Left lung (tissue), 10 donors: Measurements from ENCODE around the gene GRIA3. TPM values are rescaled to one million over a fixed set of nuclear protein-coding genes. Genes with fewer than 3 reads are reported as not detected.

Source experiments
- ATAC-seq: fragments of 200-7000 bp; cut with Tn5 transposase; one replicate; pipeline ENCODE4 v1.9.1; 2020; ENCODE audit warnings: moderate library complexity
- DNase-seq, 4 donors: peaks; one replicate each; pipeline ENCODE4 v3.0.0-alpha.2; 2013 to 2020
- H3K27ac ChIP-seq, 2 donors: fragments of 200-600 bp; sonication (generic) in 1 of 2; one replicate each; pipeline versions ENCODE4 v1.5.0 to v1.8.0; 2020 to 2021
- H3K27me3 ChIP-seq, 2 donors: fragments of 200-600 bp; sonication (generic) in 1 of 2; one replicate each; pipeline versions ENCODE4 v1.5.0 to v1.8.0; 2020 to 2021
- H3K36me3 ChIP-seq, 2 donors: fragments of 200-600 bp; sonication (generic) in 1 of 2; one replicate each; pipeline versions ENCODE4 v1.5.0 to v1.8.0; 2020 to 2021
- H3K4me1 ChIP-seq, 2 donors: fragments of 200-600 bp; one replicate each; pipeline ENCODE4 v1.8.0; 2021
- H3K4me3 ChIP-seq, 2 donors: fragments of 200-600 bp; sonication (generic) in 1 of 2; one replicate each; pipeline versions ENCODE4 v1.5.0 to v1.8.0; 2020 to 2021; ENCODE audit warnings: mild to moderate bottlenecking in 1 of 2
- H3K9me3 ChIP-seq, 2 donors: fragments of 200-600 bp; sonication (generic) in 1 of 2; one replicate each; pipeline versions ENCODE4 v1.5.0 to v1.8.0; 2020 to 2021
- CTCF ChIP-seq, 2 donors: fragments of 200-600 bp; sonication (generic) in 1 of 2; IDR thresholded peaks; one replicate each; pipeline versions ENCODE4 v1.5.0 to v1.8.0; 2021; ENCODE audit warnings: antibody characterized with exemption in 2 of 2
- intact Hi-C, 2 donors: fragments of 100-400 bp; cut with DNase I; formaldehyde crosslinking; loops; one replicate each; pipeline versions ENCODE4 v1.11.2 to v1.14.2; 2022
- polyA plus RNA-seq, 6 donors: library from polyadenylated mRNA; unstranded; fragments of 120-200 nt; gene quantifications; one replicate each; pipeline ENCODE4 v1.2.1, GENCODE V29; 2013; ENCODE audit not compliant: insufficient read length in 6 of 6
- total RNA-seq, 2 donors: library from RNA; stranded (reverse); fragmentation: NEBNext Ultra II Directional; extraction: Animal tissue kit (Norgen Biotek cat#: 25700); gene quantifications; one replicate each; pipeline ENCODE4 v1.2.1, GENCODE V29; 2021
- donor health status: DM: no; HTN: yes; CAD: no.
- donor health status: DM: no; HTN: no; CAD: no.

GRIA3 gene
- total and polyA plus RNA-seq, 8 donors = 0.35 to 2.3 (median 0.68) TPM

- no peak for TF ChIP-seq CTCF (IDR thresholded peaks at IDR 0.05)
- ATAC-seq = no peak
- intact Hi-C loops = no loop called here
These were observed 5.3 kb downstream of the GRIA3 start for GRCh38 chrX:123189338-123189737.

GRCh38 chrX:123190096-123190495 lies 6.0 kb downstream of the GRIA3 start:
- Histone ChIP-seq H3K36me3 (no peaks in the 10 kb centered on the region), H3K4me1 (no peaks in the 10 kb centered on the region), H3K27ac (no peak overlapping the region), H3K27me3 (peaks cover 0 to 17% of the 10 kb centered on the region in 2 donors), H3K9me3 (no peaks in the 10 kb centered on the region), H3K4me3 (no peak overlapping the region)
- no peak for DNase-seq
- no peak for ATAC-seq
- intact Hi-C loops = no loop called here
- no peak for TF ChIP-seq CTCF (IDR thresholded peaks at IDR 0.05)

More at GRCh38 chrX:123189338-123189737, 5.3 kb downstream of the GRIA3 start:
- Histone ChIP-seq H3K4me1 (no peaks in the 10 kb centered on the region), H3K27me3 (peaks cover 0 to 25% of the 10 kb centered on the region in 2 donors), H3K36me3 (no peaks in the 10 kb centered on the region), H3K4me3 (no peak overlapping the region), H3K9me3 (no peaks in the 10 kb centered on the region), H3K27ac (no peak overlapping the region)
- DNase-seq = no peak

- intact Hi-C loops = no loop called here
- DNase-seq = no peak
- TF ChIP-seq CTCF (IDR thresholded peaks at IDR 0.05) = no peak
These were observed 9.0 kb downstream of the GRIA3 start for GRCh38 chrX:123193101-123193500.

GRCh38 chrX:123199338-123199737 lies 15.3 kb downstream of the GRIA3 start:
- Histone ChIP-seq H3K9me3 (no peaks in the 10 kb centered on the region), H3K4me1 (no peaks in the 10 kb centered on the region), H3K27ac (no peak overlapping the region), H3K36me3 (no peaks in the 10 kb centered on the region), H3K27me3 (no peaks in the 10 kb centered on the region), H3K4me3 (no peak overlapping the region)
- no peak for TF ChIP-seq CTCF (IDR thresholded peaks at IDR 0.05)
- intact Hi-C loops = no loop called here
- DNase-seq = no peak
- ATAC-seq = no peak

More at GRCh38 chrX:123193101-123193500, 9.0 kb downstream of the GRIA3 start:
- Histone ChIP-seq H3K27me3 (no peaks in the 10 kb centered on the region), H3K27ac (no peak overlapping the region), H3K4me3 (no peak overlapping the region), H3K4me1 (no peaks in the 10 kb centered on the region), H3K9me3 (no peaks in the 10 kb centered on the region), H3K36me3 (no peaks in the 10 kb centered on the region)
- ATAC-seq = no peak

- no peak for TF ChIP-seq CTCF (IDR thresholded peaks at IDR 0.05)
- DNase-seq (no peak), ATAC-seq (no peak)
- Histone ChIP-seq H3K36me3 (no peaks in the 10 kb centered on the region), H3K27ac (no peak overlapping the region), H3K27me3 (no peaks in the 10 kb centered on the region), H3K4me3 (no peak overlapping the region), H3K4me1 (no peaks in the 10 kb centered on the region), H3K9me3 (no peaks in the 10 kb centered on the region)
- intact Hi-C loops = no loop called here
These were observed 17.6 kb downstream of the GRIA3 start for GRCh38 chrX:123201720-123202119.
